HL-60 (cell line): ENCODE results near the gene NOLC1.

ENCODE experiments used
- CTCF ChIP-seq: IDR thresholded peaks from one replicate; pipeline ENCODE4 v1.5.1; 2011; ENCODE audit warnings: low read length, control low read depth, inconsistent platforms; ENCODE audit not compliant: insufficient read depth
- GABPA ChIP-seq: IDR thresholded peaks from 2 replicates; pipeline ENCODE4 v1.6.1; 2012; ENCODE audit warnings: low read depth
- POLR2AphosphoS5 ChIP-seq: IDR thresholded peaks from 2 replicates; pipeline ENCODE4 v1.6.1; 2012; ENCODE audit warnings: low read depth
- SPI1 ChIP-seq: IDR thresholded peaks from 2 replicates; pipeline ENCODE4 v1.6.1; 2012; ENCODE audit warnings: low read depth, mild to moderate bottlenecking, borderline replicate concordance

GRCh38 chr10:102119417-102120141, 32.6 kb upstream of the NOLC1 start:
- TF ChIP-seq CTCF, result no peak
- TF ChIP-seq SPI1, result no peak; the same call in 1 of the 2 replicates
- no peak for TF ChIP-seq POLR2AphosphoS5
- no peak for TF ChIP-seq GABPA
